Neural cell (in vitro differentiated cells): Measurements from ENCODE around the gene ZNF764. TPM values are rescaled to one million over a fixed set of nuclear protein-coding genes. Genes with fewer than 3 reads are reported as not detected.

Experiments
- H2AFZ ChIP-seq: fragments of 200-600, 300-800 bp; sonication (generic), shearing (Covaris generic); 2 replicates; pipeline ENCODE4 v1.6.0; 2014; ENCODE audit warnings: low read depth, mild to moderate bottlenecking, antibody characterized with exemption, low read length, moderate library complexity
- H3F3A ChIP-seq: fragments of 200-600 bp; shearing (Covaris generic); 2 replicates; pipeline ENCODE4 v1.6.1; 2016; ENCODE audit warnings: mild to moderate bottlenecking, moderate library complexity, mixed read lengths, antibody characterized with exemption, low read length; ENCODE audit not compliant: insufficient read depth, poor library complexity, severe bottlenecking
- H3K27ac ChIP-seq: fragments of 200-600, 300-800 bp; sonication (generic), shearing (Covaris generic); 2 replicates; pipeline ENCODE4 v1.5.1; 2014; ENCODE audit warnings: mild to moderate bottlenecking, low read length, moderate library complexity
- H3K27me3 ChIP-seq: fragments of 300-800, 200-600 bp; sonication (generic), shearing (Covaris generic); 2 replicates; pipeline ENCODE4 v1.6.0; 2014; ENCODE audit warnings: mild to moderate bottlenecking, low read depth, low read length, moderate library complexity; ENCODE audit not compliant: insufficient read depth
- H3K36me3 ChIP-seq: fragments of 300-800, 200-600 bp; sonication (generic), shearing (Covaris generic); 2 replicates; pipeline ENCODE4 v1.5.1; 2014; ENCODE audit warnings: mild to moderate bottlenecking, antibody characterized with exemption, low read length, moderate library complexity; ENCODE audit not compliant: insufficient read depth
- H3K4me2 ChIP-seq: fragments of 300-800, 200-600 bp; sonication (generic), shearing (Covaris generic); 2 replicates; pipeline ENCODE4 v1.6.0; 2014; ENCODE audit warnings: mild to moderate bottlenecking, low read length
- H3K4me3 ChIP-seq: fragments of 300-800, 200-600 bp; sonication (generic), shearing (Covaris generic); 2 replicates; pipeline ENCODE4 v1.5.1; 2014; ENCODE audit warnings: mild to moderate bottlenecking, low read length, moderate library complexity
- H3K79me2 ChIP-seq: fragments of 200-600 bp; shearing (Covaris generic); replicated peaks from 2 replicates; pipeline ENCODE4 v1.6.0; 2014; ENCODE audit warnings: mild to moderate bottlenecking, low read length, moderate library complexity; ENCODE audit not compliant: insufficient read depth
- H3K9ac ChIP-seq: fragments of 300-800, 200-600 bp; sonication (generic), shearing (Covaris generic); 2 replicates; pipeline ENCODE4 v1.6.1; 2016; ENCODE audit warnings: mild to moderate bottlenecking, low read length, mixed read lengths
- H3K9me2 ChIP-seq: fragments of 200-600 bp; shearing (Covaris generic); 2 replicates; pipeline ENCODE4 v1.6.1; 2016; ENCODE audit warnings: mild to moderate bottlenecking, low read length, mixed read lengths; ENCODE audit not compliant: insufficient read depth
- H3K9me3 ChIP-seq: fragments of 200-600, 300-800 bp; sonication (generic), shearing (Covaris generic); 2 replicates; pipeline ENCODE4 v1.6.1; 2016; ENCODE audit warnings: mild to moderate bottlenecking, mixed run types, low read length, moderate library complexity, mixed read lengths
- H4K20me1 ChIP-seq: fragments of 200-600 bp; shearing (Covaris generic); 2 replicates; pipeline ENCODE4 v1.6.1; 2016; ENCODE audit warnings: mild to moderate bottlenecking, mixed run types; ENCODE audit not compliant: insufficient read depth
- EP300 ChIP-seq: fragments of 450-650 bp; conservative IDR thresholded peaks from 2 replicates; pipeline ENCODE4 v1.6.1; 2014; ENCODE audit warnings: antibody characterized with exemption, mild to moderate bottlenecking, moderate library complexity; ENCODE audit not compliant: poor library complexity, severe bottlenecking
- EZH2 ChIP-seq: fragments of 200-600, 300-800 bp; shearing (Covaris generic), sonication (generic); IDR thresholded peaks from 2 replicates; pipeline ENCODE4 v1.6.1; 2014; ENCODE audit warnings: antibody characterized with exemption, low read length, borderline replicate concordance, mild to moderate bottlenecking; ENCODE audit not compliant: insufficient read depth, poor library complexity, severe bottlenecking
- MXI1 ChIP-seq: fragments of 450-650 bp; conservative IDR thresholded peaks from 2 replicates; pipeline ENCODE4 v1.6.1; 2014; ENCODE audit warnings: antibody characterized with exemption, mild to moderate bottlenecking; ENCODE audit not compliant: poor library complexity, severe bottlenecking
- POLR2AphosphoS5 ChIP-seq: IDR thresholded peaks from 2 replicates; pipeline ENCODE4 v1.6.1; 2012
- RAD21 ChIP-seq: fragments of 450-650 bp; conservative IDR thresholded peaks from 2 replicates; pipeline ENCODE4 v1.6.1; 2014; ENCODE audit warnings: antibody characterized with exemption, mild to moderate bottlenecking, moderate library complexity
- SMC3 ChIP-seq: fragments of 450-650 bp; conservative IDR thresholded peaks from 2 replicates; pipeline ENCODE4 v1.6.1; 2014; ENCODE audit warnings: antibody characterized with exemption, mild to moderate bottlenecking, moderate library complexity; ENCODE audit not compliant: poor library complexity
- TAF1 ChIP-seq: IDR thresholded peaks from 2 replicates; pipeline ENCODE4 v1.6.1; 2012; ENCODE audit warnings: low read depth
- polyA plus RNA-seq: library from polyadenylated mRNA; depleted of rRNA; stranded (reverse); fragments of >200 nt; gene quantifications from 2 replicates; pipeline ENCODE4 v1.2.3, GENCODE V29; 2014
- TF ChIP-seq, protein P1 (sequence below): IDR thresholded peaks from 2 replicates; pipeline ENCODE4 v1.6.1; 2012; ENCODE audit warnings: borderline replicate concordance
- TF ChIP-seq, protein P2 (sequence below): fragments of 450-650 bp; IDR thresholded peaks from 2 replicates; pipeline ENCODE4 v1.5.1; 2014; ENCODE audit warnings: antibody characterized with exemption, mild to moderate bottlenecking, moderate library complexity; ENCODE audit not compliant: poor library complexity, severe bottlenecking

ZNF764 gene
- polyA plus RNA-seq, 1 donor from 2014 or later, result 10.5 TPM

DNA sequence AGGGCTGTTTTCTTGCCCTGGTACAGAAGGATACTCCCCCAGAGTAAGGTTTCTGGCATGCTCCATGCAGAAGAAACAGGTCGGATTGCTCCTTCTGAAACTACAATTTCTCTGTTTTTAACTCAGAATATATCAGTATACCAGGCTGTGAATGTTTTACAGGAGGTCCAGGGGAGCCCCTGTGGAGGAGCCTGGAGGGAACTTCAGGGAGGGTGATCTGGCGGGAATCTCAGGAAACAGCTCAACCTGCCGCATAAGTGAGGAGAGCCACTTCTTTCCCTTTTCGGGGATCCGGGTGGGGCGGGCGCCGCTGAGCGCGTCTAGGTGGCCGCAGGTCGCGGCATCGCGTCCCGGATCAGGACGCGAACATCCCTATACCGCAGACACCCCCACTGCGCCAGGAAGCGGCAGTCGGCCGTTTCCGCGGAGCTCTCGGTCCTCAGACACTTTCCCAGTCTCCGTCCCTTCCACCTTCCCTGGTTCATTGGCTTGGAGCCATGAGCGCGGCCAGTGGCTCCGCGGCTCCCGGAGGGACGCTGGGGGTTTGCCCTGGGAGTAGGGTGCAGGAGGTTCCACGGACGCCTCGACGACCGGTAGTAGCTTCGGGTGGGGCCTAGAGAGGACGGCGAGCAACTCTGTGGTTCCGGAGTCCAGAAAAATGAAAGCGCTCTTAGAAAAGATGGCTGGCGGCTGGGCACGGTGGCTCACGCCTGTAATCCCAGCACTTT lies 3.1 kb upstream of the ZNF764 start:
- TF ChIP-seq RAD21, result no peak
- TF ChIP-seq EP300, result no peak
- no peak for TF ChIP-seq SMC3
- TF ChIP-seq, protein P1, sequence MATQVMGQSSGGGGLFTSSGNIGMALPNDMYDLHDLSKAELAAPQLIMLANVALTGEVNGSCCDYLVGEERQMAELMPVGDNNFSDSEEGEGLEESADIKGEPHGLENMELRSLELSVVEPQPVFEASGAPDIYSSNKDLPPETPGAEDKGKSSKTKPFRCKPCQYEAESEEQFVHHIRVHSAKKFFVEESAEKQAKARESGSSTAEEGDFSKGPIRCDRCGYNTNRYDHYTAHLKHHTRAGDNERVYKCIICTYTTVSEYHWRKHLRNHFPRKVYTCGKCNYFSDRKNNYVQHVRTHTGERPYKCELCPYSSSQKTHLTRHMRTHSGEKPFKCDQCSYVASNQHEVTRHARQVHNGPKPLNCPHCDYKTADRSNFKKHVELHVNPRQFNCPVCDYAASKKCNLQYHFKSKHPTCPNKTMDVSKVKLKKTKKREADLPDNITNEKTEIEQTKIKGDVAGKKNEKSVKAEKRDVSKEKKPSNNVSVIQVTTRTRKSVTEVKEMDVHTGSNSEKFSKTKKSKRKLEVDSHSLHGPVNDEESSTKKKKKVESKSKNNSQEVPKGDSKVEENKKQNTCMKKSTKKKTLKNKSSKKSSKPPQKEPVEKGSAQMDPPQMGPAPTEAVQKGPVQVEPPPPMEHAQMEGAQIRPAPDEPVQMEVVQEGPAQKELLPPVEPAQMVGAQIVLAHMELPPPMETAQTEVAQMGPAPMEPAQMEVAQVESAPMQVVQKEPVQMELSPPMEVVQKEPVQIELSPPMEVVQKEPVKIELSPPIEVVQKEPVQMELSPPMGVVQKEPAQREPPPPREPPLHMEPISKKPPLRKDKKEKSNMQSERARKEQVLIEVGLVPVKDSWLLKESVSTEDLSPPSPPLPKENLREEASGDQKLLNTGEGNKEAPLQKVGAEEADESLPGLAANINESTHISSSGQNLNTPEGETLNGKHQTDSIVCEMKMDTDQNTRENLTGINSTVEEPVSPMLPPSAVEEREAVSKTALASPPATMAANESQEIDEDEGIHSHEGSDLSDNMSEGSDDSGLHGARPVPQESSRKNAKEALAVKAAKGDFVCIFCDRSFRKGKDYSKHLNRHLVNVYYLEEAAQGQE, result no peak
- TF ChIP-seq, protein P2, sequence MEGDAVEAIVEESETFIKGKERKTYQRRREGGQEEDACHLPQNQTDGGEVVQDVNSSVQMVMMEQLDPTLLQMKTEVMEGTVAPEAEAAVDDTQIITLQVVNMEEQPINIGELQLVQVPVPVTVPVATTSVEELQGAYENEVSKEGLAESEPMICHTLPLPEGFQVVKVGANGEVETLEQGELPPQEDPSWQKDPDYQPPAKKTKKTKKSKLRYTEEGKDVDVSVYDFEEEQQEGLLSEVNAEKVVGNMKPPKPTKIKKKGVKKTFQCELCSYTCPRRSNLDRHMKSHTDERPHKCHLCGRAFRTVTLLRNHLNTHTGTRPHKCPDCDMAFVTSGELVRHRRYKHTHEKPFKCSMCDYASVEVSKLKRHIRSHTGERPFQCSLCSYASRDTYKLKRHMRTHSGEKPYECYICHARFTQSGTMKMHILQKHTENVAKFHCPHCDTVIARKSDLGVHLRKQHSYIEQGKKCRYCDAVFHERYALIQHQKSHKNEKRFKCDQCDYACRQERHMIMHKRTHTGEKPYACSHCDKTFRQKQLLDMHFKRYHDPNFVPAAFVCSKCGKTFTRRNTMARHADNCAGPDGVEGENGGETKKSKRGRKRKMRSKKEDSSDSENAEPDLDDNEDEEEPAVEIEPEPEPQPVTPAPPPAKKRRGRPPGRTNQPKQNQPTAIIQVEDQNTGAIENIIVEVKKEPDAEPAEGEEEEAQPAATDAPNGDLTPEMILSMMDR, result no peak
- no peak for TF ChIP-seq TAF1
- no peak for TF ChIP-seq POLR2AphosphoS5
- TF ChIP-seq EZH2, result no peak
- TF ChIP-seq MXI1, result no peak
- no peak overlapping the region for H3K27ac ChIP-seq
- no peaks in the 10 kb centered on the region for H3F3A ChIP-seq
- H3K9ac ChIP-seq, result no peak overlapping the region
- no peak overlapping the region for H2AFZ ChIP-seq
- no peaks in the 10 kb centered on the region for H3K27me3 ChIP-seq
- no peak overlapping the region for H3K4me2 ChIP-seq
- no peak overlapping the region for H3K4me3 ChIP-seq
- H4K20me1 ChIP-seq, result no peaks in the 10 kb centered on the region
- H3K79me2 ChIP-seq, result peaks cover 4% of the 10 kb centered on the region
- H3K36me3 ChIP-seq, result no peaks in the 10 kb centered on the region
- H3K9me2 ChIP-seq, result no peaks in the 10 kb centered on the region
- H3K9me3 ChIP-seq, result no peaks in the 10 kb centered on the region

DNA sequence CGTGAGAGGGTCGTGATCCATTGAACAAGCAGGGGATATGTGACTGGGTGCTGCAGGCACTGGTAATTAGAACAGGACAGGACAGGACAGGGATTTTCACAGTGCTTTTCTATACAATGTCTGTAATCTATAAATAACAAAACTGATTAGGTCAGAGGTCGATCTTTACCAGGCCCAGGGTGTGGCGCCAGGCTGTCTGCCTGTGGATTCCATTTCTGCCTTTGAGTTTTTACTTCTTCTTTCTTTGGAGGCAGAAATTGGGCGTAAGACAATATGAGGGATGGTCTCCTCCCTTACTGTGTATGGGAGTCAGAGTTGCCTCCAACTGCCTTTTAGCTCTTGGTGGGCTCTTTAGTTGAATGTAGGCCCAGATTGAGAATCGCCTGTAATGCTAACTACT lies 1.5 kb upstream of the ZNF764 start:
- Histone ChIP-seq H3K79me2 (peaks cover 7% of the 10 kb centered on the region), H4K20me1 (no peaks in the 10 kb centered on the region), H3K4me3 (no peak overlapping the region), H3K9me2 (no peaks in the 10 kb centered on the region), H2AFZ (no peak overlapping the region), H3K9ac (no peak overlapping the region), H3K9me3 (no peaks in the 10 kb centered on the region), H3K27ac (no peak overlapping the region), H3K36me3 (no peaks in the 10 kb centered on the region), H3K4me2 (no peak overlapping the region), H3K27me3 (no peaks in the 10 kb centered on the region), H3F3A (no peaks in the 10 kb centered on the region)
- no peak for TF ChIP-seq EZH2
- no peak for TF ChIP-seq POLR2AphosphoS5
- no peak for TF ChIP-seq TAF1
- TF ChIP-seq, protein P2, result no peak
- TF ChIP-seq, protein P1, result no peak
- no peak for TF ChIP-seq EP300
- TF ChIP-seq RAD21, result no peak
- no peak for TF ChIP-seq SMC3
- no peak for TF ChIP-seq MXI1
